Activated CD4-positive, alpha-beta T cell treated with anti-CD3 and anti-CD28 coated beads, Interleukin-2, amount 10 ng/mL, durations not matched to agents 7 days and 5 days (primary cell): ENCODE data around the gene VWC2L. TPM values are rescaled to one million over a fixed set of nuclear protein-coding genes. Genes with fewer than 3 reads are reported as not detected.

ENCODE experiments used
- CTCF ChIA-PET: fragments of 350-600 bp; sonication (Branson Sonifier 250); formaldehyde crosslinking; loops from one replicate; lab custom pipeline; 2021; ENCODE audit warnings: antibody characterized with exemption; lab: Charles Lee
- POLR2A ChIA-PET: fragments of 350-600 bp; sonication (Branson Sonifier 250); formaldehyde crosslinking; loops from one replicate; lab custom pipeline; 2021; ENCODE audit warnings: antibody characterized with exemption; lab: Charles Lee
- DNase-seq: peaks from one replicate; pipeline ENCODE4 v3.0.0-alpha.2; 2020
- H3K27ac Mint-ChIP-seq: one replicate; pipeline ENCODE4 v1.8.0; 2021; ENCODE audit warnings: mild to moderate bottlenecking, moderate library complexity, mixed read lengths
- H3K27me3 Mint-ChIP-seq: one replicate; pipeline ENCODE4 v1.8.0; 2021; ENCODE audit warnings: mixed read lengths
- H3K36me3 Mint-ChIP-seq: one replicate; pipeline ENCODE4 v1.8.0; 2021; ENCODE audit warnings: low read depth, mixed read lengths
- H3K4me1 Mint-ChIP-seq: one replicate; pipeline ENCODE4 v1.8.0; 2021; ENCODE audit warnings: mixed read lengths
- H3K4me3 Mint-ChIP-seq: one replicate; pipeline ENCODE4 v1.8.0; 2021; ENCODE audit warnings: mild to moderate bottlenecking, moderate library complexity, mixed read lengths
- H3K9me3 Mint-ChIP-seq: one replicate; pipeline ENCODE4 v1.8.0; 2021; ENCODE audit warnings: mixed read lengths
- total RNA-seq, 2 experiments: library from RNA; stranded (reverse); gene quantifications; one replicate each; pipeline ENCODE4 v1.2.3, GENCODE V29; 2021

VWC2L gene
- total RNA-seq, 2 experiments from 2014 or later = not detected

GRCh38 chr2:214401580-214401979 lies 9.3 kb upstream of the VWC2L start:
- Mint-ChIP-seq H3K36me3 (no peaks in the 10 kb centered on the region), H3K9me3 (no peaks in the 10 kb centered on the region), H3K4me3 (no peak overlapping the region), H3K27ac (no peak overlapping the region), H3K27me3 (no peaks in the 10 kb centered on the region), H3K4me1 (no peaks in the 10 kb centered on the region)
- CTCF ChIA-PET = no interaction called here
- POLR2A ChIA-PET = no interaction called here
- no peak for DNase-seq

- Mint-ChIP-seq H3K4me1 (no peaks in the 10 kb centered on the region), H3K9me3 (no peaks in the 10 kb centered on the region), H3K27ac (no peak overlapping the region), H3K4me3 (no peak overlapping the region), H3K27me3 (no peaks in the 10 kb centered on the region), H3K36me3 (no peaks in the 10 kb centered on the region)
- no peak for DNase-seq
- POLR2A ChIA-PET = no interaction called here
- CTCF ChIA-PET = no interaction called here
Observed at GRCh38 chr2:214410128-214410775, 602 bp upstream of the VWC2L start.

DNA sequence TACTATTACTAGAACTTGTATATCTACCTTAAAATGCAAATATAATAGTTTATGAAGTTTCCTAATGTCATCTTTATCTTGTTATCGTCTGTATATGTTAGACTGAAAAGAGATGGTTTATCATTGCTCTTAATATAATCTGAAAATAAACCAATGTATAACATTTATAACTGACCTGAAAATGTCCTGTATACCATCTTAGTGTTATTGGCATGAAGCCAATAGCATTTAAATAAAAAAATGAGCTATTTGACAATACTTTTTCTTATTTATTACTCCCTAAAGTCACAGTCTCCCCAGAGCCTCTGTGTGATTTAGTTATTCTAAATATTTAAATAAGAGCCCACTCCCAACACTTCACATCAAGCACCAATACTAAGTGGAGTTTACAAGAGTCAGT lies 1.8 kb downstream of the VWC2L start:
- Mint-ChIP-seq H3K36me3 (no peaks in the 10 kb centered on the region), H3K4me1 (no peaks in the 10 kb centered on the region), H3K4me3 (no peak overlapping the region), H3K27me3 (no peaks in the 10 kb centered on the region), H3K9me3 (no peaks in the 10 kb centered on the region), H3K27ac (no peak overlapping the region)
- CTCF ChIA-PET = no interaction called here
- POLR2A ChIA-PET = no interaction called here
- DNase-seq = no peak

DNA sequence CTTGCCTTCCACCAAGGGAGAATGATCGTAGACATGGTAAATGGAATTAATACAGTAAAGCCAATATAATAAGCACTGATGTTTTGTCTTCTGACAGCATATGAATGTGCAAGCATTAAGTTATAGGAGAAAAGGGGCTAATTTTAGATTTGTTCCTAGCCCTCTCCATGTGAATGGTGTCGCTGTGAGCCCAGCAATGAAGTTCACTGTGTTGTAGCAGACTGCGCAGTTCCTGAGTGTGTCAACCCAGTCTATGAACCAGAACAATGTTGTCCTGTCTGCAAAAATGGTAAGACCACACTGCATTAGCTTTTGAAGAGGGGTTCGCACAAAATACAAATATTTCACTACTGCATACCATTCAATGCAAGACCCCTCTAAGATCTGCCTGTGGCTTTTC lies 25.6 kb downstream of the VWC2L start:
- Mint-ChIP-seq H3K36me3 (no peaks in the 10 kb centered on the region), H3K27ac (no peak overlapping the region), H3K4me3 (no peak overlapping the region), H3K9me3 (no peaks in the 10 kb centered on the region), H3K27me3 (no peaks in the 10 kb centered on the region), H3K4me1 (no peaks in the 10 kb centered on the region)
- CTCF ChIA-PET = no interaction called here
- POLR2A ChIA-PET = no interaction called here
- no peak for DNase-seq

GRCh38 chr2:214450118-214450894 lies 39.5 kb downstream of the VWC2L start:
- Mint-ChIP-seq H3K27me3 (no peaks in the 10 kb centered on the region), H3K36me3 (no peaks in the 10 kb centered on the region), H3K27ac (no peak overlapping the region), H3K4me3 (no peak overlapping the region), H3K4me1 (no peaks in the 10 kb centered on the region), H3K9me3 (no peaks in the 10 kb centered on the region)
- ChIA-PET POLR2A (no interaction called here), CTCF (no interaction called here)
- DNase-seq = no peak

- Mint-ChIP-seq H3K36me3 (no peaks in the 10 kb centered on the region), H3K27me3 (no peaks in the 10 kb centered on the region), H3K4me3 (no peak overlapping the region), H3K4me1 (no peaks in the 10 kb centered on the region), H3K27ac (no peak overlapping the region), H3K9me3 (no peaks in the 10 kb centered on the region)
- no peak for DNase-seq
- ChIA-PET CTCF (no interaction called here), POLR2A (no interaction called here)
Observed at GRCh38 chr2:214451516-214452275, 40.8 kb downstream of the VWC2L start.

GRCh38 chr2:214465363-214466146 lies 54.7 kb downstream of the VWC2L start:
- H3K27ac Mint-ChIP-seq = no peak overlapping the region
- ChIA-PET POLR2A (no interaction called here), CTCF (interaction anchor here (0.5 to 1.3 kb wide), 2 partner anchors 11 to 975 kb away, joined by 3 read pairs; no protein-coding TSS in a partner anchor)
- H3K27me3 Mint-ChIP-seq = no peaks in the 10 kb centered on the region
- H3K36me3 Mint-ChIP-seq = no peaks in the 10 kb centered on the region
- H3K4me3 Mint-ChIP-seq = no peak overlapping the region
- H3K4me1 Mint-ChIP-seq = no peaks in the 10 kb centered on the region
- H3K9me3 Mint-ChIP-seq = no peaks in the 10 kb centered on the region
- no peak for DNase-seq

DNA sequence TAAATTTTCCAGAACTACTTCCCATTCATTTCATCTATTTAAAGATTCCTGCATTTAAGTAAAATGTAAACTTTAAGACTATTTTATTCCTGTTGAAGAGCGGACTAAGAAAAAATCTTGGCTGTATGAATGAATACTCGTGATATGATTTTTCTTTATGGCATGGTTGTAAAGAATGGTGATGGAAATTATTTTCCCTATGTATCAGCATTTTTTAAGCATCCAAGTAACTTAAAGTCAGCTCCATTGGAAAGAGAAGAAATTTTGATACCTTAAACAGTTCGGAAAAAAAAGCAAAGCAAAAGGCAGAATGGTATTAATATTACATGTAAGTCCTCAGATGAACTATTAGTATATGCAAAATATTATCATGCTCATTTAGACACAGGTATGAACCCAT lies 58.9 kb downstream of the VWC2L start:
- Mint-ChIP-seq H3K9me3 (no peaks in the 10 kb centered on the region), H3K4me3 (no peak overlapping the region), H3K27ac (no peak overlapping the region), H3K36me3 (no peaks in the 10 kb centered on the region), H3K4me1 (no peaks in the 10 kb centered on the region), H3K27me3 (no peaks in the 10 kb centered on the region)
- POLR2A ChIA-PET = no interaction called here
- CTCF ChIA-PET = interaction anchor here (0.6 kb wide), 1 partner anchor 20 kb away, joined by 3 read pairs; no protein-coding TSS in a partner anchor
- no peak for DNase-seq

- Mint-ChIP-seq H3K27me3 (no peaks in the 10 kb centered on the region), H3K27ac (no peak overlapping the region), H3K9me3 (no peaks in the 10 kb centered on the region), H3K4me1 (no peaks in the 10 kb centered on the region), H3K36me3 (no peaks in the 10 kb centered on the region), H3K4me3 (no peak overlapping the region)
- POLR2A ChIA-PET = no interaction called here
- CTCF ChIA-PET = no interaction called here
- no peak for DNase-seq
Observed at GRCh38 chr2:214471382-214471781, 60.5 kb downstream of the VWC2L start.

- H3K9me3 Mint-ChIP-seq = no peaks in the 10 kb centered on the region
- H3K4me1 Mint-ChIP-seq = no peaks in the 10 kb centered on the region
- no peaks in the 10 kb centered on the region for H3K27me3 Mint-ChIP-seq
- DNase-seq = no peak
- no peaks in the 10 kb centered on the region for H3K36me3 Mint-ChIP-seq
- H3K27ac Mint-ChIP-seq = no peak overlapping the region
- POLR2A ChIA-PET = no interaction called here
- no peak overlapping the region for H3K4me3 Mint-ChIP-seq
- CTCF ChIA-PET = no interaction called here
Observed at GRCh38 chr2:214471990-214472389, 61.1 kb downstream of the VWC2L start.

- ChIA-PET CTCF (interaction anchor here (0.6 to 1.3 kb wide), 2 partner anchors 12 to 94 kb away, joined by 3 read pairs; no protein-coding TSS in a partner anchor), POLR2A (no interaction called here)
- Mint-ChIP-seq H3K4me1 (no peaks in the 10 kb centered on the region), H3K4me3 (no peak overlapping the region), H3K9me3 (no peaks in the 10 kb centered on the region), H3K27ac (no peak overlapping the region), H3K36me3 (no peaks in the 10 kb centered on the region), H3K27me3 (no peaks in the 10 kb centered on the region)
- no peak for DNase-seq
Observed at GRCh38 chr2:214477305-214477704, 66.5 kb downstream of the VWC2L start.

- Mint-ChIP-seq H3K27me3 (no peaks in the 10 kb centered on the region), H3K36me3 (no peaks in the 10 kb centered on the region), H3K4me1 (no peaks in the 10 kb centered on the region), H3K4me3 (no peak overlapping the region), H3K9me3 (no peaks in the 10 kb centered on the region), H3K27ac (no peak overlapping the region)
- POLR2A ChIA-PET = no interaction called here
- DNase-seq = no peak
- CTCF ChIA-PET = no interaction called here
Observed at GRCh38 chr2:214481204-214481603, 70.3 kb downstream of the VWC2L start.
